ENCODE measurements around the gene PPP1R13B. TPM values are rescaled to one million over a fixed set of nuclear protein-coding genes. Genes with fewer than 3 reads are reported as not detected.

The PPP1R13B gene
- total RNA-seq, 1 donor from 2014 or later = 10.1 TPM

DNA sequence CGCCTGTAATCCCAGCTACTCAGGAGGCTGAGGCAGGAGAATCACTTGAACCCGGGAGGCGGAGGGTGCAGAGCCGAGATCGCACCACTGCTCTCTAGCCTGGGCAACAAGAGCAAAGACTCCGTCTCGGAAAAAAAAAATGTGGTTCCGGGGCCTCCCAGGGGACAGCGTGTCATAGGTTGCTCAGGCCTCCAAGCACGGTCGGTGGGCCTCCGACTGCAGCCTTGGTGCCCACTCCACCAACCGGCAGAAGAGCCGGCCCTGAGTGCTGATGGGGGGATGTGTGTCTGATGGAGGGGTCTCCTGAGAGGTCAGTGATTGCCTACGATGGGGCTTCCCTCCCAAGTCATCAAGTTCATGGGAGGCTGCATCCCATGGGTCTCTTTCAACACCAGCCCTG, 115.9 kb downstream of the PPP1R13B start:
- no peak for DNase-seq (ENCODE audit: low spot score)
- no peak overlapping the region for H3K27ac Mint-ChIP-seq (ENCODE audit: unreplicated experiment)
- H3K27me3 Mint-ChIP-seq (ENCODE audit: low read depth) = no peaks in the 10 kb centered on the region
- peaks cover under 1% of the 10 kb centered on the region for H3K4me1 Mint-ChIP-seq (ENCODE audit: low read depth)
- no peak overlapping the region for H3K4me3 Mint-ChIP-seq (ENCODE audit: unreplicated experiment)
- TF ChIP-seq, protein P1, sequence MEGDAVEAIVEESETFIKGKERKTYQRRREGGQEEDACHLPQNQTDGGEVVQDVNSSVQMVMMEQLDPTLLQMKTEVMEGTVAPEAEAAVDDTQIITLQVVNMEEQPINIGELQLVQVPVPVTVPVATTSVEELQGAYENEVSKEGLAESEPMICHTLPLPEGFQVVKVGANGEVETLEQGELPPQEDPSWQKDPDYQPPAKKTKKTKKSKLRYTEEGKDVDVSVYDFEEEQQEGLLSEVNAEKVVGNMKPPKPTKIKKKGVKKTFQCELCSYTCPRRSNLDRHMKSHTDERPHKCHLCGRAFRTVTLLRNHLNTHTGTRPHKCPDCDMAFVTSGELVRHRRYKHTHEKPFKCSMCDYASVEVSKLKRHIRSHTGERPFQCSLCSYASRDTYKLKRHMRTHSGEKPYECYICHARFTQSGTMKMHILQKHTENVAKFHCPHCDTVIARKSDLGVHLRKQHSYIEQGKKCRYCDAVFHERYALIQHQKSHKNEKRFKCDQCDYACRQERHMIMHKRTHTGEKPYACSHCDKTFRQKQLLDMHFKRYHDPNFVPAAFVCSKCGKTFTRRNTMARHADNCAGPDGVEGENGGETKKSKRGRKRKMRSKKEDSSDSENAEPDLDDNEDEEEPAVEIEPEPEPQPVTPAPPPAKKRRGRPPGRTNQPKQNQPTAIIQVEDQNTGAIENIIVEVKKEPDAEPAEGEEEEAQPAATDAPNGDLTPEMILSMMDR (IDR thresholded peaks at IDR 0.05) = no peak
- H3K36me3 Mint-ChIP-seq (ENCODE audit: low read depth) = peaks cover 22% of the 10 kb centered on the region
- H3K9me3 Mint-ChIP-seq (ENCODE audit: low read depth) = no peaks in the 10 kb centered on the region

DNA sequence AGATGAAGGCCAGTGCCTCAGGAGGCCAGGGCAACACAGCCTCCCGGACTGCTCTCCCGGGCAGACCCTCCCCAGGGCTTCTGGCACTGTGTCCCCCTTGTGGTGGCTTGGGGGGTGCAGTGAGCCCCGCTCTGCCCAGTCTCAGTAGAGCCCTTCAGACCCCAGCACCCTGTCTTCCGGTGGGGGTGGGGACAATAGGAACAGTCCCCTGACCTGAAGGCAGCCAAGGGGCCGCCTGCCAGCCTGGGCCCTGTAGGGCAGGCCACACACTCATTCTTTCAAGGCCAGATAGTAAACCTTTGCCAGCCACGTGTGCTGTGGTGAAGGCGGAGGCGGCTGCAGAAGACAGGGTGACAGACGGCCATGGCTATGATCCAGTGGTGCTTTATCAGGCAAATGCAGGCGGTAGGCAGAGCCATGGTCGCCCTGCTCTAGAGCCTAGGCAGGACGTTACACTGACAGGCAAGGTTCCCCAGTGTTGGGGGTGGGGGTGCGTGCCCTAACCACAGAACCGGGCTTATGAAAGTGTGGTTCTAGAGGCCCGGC, 116.8 kb downstream of the PPP1R13B start:
- Mint-ChIP-seq H3K36me3 (ENCODE audit: low read depth) (peaks cover 22% of the 10 kb centered on the region), H3K27ac (ENCODE audit: unreplicated experiment) (no peak overlapping the region), H3K4me3 (ENCODE audit: unreplicated experiment) (no peak overlapping the region), H3K4me1 (ENCODE audit: low read depth) (peaks cover under 1% of the 10 kb centered on the region), H3K27me3 (ENCODE audit: low read depth) (no peaks in the 10 kb centered on the region), H3K9me3 (ENCODE audit: low read depth) (no peaks in the 10 kb centered on the region)
- no peak for DNase-seq (ENCODE audit: low spot score)
- TF ChIP-seq, protein P1 (IDR thresholded peaks at IDR 0.05) = peak; percentile 20

DNA sequence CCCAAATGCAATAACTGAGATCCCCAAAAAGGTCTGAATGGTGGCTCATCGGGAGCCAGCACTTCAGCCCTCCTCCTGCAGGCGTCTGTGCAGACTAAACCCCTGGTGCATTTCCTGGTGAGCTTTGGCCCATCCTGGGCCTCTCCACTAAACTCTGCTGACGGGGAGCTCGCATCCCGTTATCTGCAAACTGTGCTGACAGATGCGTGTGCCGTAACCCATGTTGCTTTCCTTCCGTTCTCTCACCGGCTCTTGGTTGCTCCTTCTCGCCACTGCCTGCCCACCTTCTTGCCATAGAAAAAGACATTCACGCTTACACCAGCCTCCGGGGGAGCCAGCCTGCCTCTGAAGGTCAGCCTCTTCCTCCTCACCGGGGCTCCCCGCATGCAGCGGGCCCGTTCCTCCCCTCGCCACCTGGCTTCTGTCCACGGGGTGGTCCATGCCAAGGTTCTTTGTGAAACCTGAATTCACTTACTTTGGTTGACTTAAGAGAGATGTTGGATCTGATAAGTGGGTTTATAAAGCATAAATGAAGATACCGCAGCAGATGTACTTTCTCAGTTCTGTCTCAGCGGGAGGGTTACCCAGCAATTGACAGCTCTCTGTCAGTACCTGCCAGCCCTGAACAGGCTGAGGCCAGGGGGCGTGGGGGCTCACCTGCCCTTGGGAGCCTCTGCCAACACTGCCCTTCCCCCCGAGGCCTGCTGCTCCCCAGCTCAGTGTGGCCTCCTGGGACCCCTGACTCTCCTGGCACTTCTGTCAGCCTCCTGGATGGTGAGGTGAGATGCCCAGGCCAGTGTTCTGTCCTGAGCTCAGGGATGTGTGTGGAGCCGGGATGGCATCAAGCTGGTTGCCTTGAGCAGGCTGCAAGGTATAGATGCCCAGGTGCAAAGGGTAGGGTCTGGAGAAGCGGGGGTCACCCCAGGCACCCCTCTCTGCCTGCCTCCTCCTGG, 117.6 kb downstream of the PPP1R13B start:
- no peak for DNase-seq (ENCODE audit: low spot score)
- peaks cover 22% of the 10 kb centered on the region for H3K36me3 Mint-ChIP-seq (ENCODE audit: low read depth)
- peaks cover 5% of the 10 kb centered on the region for H3K4me1 Mint-ChIP-seq (ENCODE audit: low read depth)
- no peaks in the 10 kb centered on the region for H3K27me3 Mint-ChIP-seq (ENCODE audit: low read depth)
- TF ChIP-seq, protein P1 (IDR thresholded peaks at IDR 0.05) = no peak
- no peak overlapping the region for H3K4me3 Mint-ChIP-seq (ENCODE audit: unreplicated experiment)
- no peaks in the 10 kb centered on the region for H3K9me3 Mint-ChIP-seq (ENCODE audit: low read depth)
- no peak overlapping the region for H3K27ac Mint-ChIP-seq (ENCODE audit: unreplicated experiment)

DNA sequence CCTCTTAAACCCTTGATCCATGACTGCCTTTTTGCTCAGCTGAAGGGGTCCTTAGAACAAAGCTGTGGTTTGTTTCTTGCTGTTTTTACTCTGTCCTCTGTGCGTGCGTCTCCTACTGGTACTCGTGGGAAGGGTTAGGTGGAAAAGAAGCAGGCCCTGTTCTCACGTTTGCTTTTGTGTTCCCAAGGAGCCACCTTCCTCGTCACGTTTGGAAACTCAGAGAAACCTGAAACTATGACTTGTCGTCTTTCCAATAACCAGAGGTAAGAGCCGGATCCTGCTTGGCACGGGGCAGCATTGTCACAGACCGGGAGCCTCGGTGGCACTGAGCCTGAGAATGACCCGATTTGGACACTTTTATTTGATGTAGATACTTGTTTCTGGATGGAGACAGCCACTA, 118.7 kb downstream of the PPP1R13B start:
- H3K27ac Mint-ChIP-seq (ENCODE audit: unreplicated experiment) = no peak overlapping the region
- H3K36me3 Mint-ChIP-seq (ENCODE audit: low read depth) = peaks cover 21% of the 10 kb centered on the region
- no peaks in the 10 kb centered on the region for H3K9me3 Mint-ChIP-seq (ENCODE audit: low read depth)
- peaks cover 16% of the 10 kb centered on the region for H3K4me1 Mint-ChIP-seq (ENCODE audit: low read depth)
- TF ChIP-seq, protein P1 (IDR thresholded peaks at IDR 0.05) = no peak
- H3K4me3 Mint-ChIP-seq (ENCODE audit: unreplicated experiment) = no peak overlapping the region
- no peaks in the 10 kb centered on the region for H3K27me3 Mint-ChIP-seq (ENCODE audit: low read depth)
- no peak for DNase-seq (ENCODE audit: low spot score)

DNA sequence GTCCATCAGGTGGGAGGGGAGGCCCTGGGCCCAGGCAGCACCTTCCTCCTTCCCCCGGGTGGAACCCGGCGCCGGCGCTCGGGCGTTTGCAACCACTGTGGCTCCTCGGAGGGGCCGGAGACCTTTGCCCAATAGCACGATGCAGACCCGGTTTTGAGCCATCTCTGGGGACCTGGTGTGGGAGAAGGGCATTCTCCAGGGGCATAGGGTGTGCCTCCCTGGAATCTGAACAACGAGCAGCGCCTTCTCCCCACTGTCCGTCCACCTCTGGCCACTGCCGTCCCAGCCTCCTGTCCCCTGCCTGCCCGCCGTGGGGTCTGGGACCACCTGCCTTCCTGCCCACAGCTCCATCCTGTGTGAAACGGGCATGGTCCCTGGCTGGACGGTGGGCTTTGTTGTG, 119.2 kb downstream of the PPP1R13B start:
- no peak overlapping the region for H3K4me3 Mint-ChIP-seq (ENCODE audit: unreplicated experiment)
- no peak for DNase-seq (ENCODE audit: low spot score)
- no peaks in the 10 kb centered on the region for H3K9me3 Mint-ChIP-seq (ENCODE audit: low read depth)
- H3K27me3 Mint-ChIP-seq (ENCODE audit: low read depth) = no peaks in the 10 kb centered on the region
- H3K4me1 Mint-ChIP-seq (ENCODE audit: low read depth) = peaks cover 22% of the 10 kb centered on the region
- TF ChIP-seq, protein P1 (IDR thresholded peaks at IDR 0.05) = no peak
- peak overlapping the region; percentile 32 for H3K27ac Mint-ChIP-seq (ENCODE audit: unreplicated experiment)
- H3K36me3 Mint-ChIP-seq (ENCODE audit: low read depth) = peaks cover 19% of the 10 kb centered on the region
